DMS114 treated with DMSO at 0.1 percent for 48 hours (cell line): ENCODE measurements around the gene KCNT1.

Source experiments
- DNase-seq: peaks from one replicate; lab custom pipeline; 2025; ENCODE audit not compliant: unreplicated experiment; lab: John Stamatoyannopoulos, UW

Gene KCNT1

GRCh38 chr9:135762921-135763320 is 60.9 kb downstream of the KCNT1 start:
- no peak for DNase-seq

GRCh38 chr9:135763716-135764446 is 61.9 kb downstream of the KCNT1 start:
- DNase-seq: no peak

- DNase-seq: no peak
Observed at GRCh38 chr9:135764731-135765130, 62.7 kb downstream of the KCNT1 start.

- no peak for DNase-seq
Observed at GRCh38 chr9:135765416-135765815, 63.4 kb downstream of the KCNT1 start.

GRCh38 chr9:135766251-135766650 is 64.3 kb downstream of the KCNT1 start:
- DNase-seq: no peak

- DNase-seq: no peak
Observed at GRCh38 chr9:135766707-135767106, 64.7 kb downstream of the KCNT1 start.

- no peak for DNase-seq
Observed at GRCh38 chr9:135768516-135769218, 66.7 kb downstream of the KCNT1 start.

- no peak for DNase-seq
Observed at GRCh38 chr9:135769489-135770202, 67.7 kb downstream of the KCNT1 start.

GRCh38 chr9:135770203-135770535 is 68.2 kb downstream of the KCNT1 start:
- no peak for DNase-seq

- DNase-seq: no peak
Observed at GRCh38 chr9:135770771-135771170, 68.8 kb downstream of the KCNT1 start.

GRCh38 chr9:135771401-135772051 is 69.5 kb downstream of the KCNT1 start:
- no peak for DNase-seq

GRCh38 chr9:135772056-135772646 is 70.2 kb downstream of the KCNT1 start:
- DNase-seq: no peak

- no peak for DNase-seq
Observed at GRCh38 chr9:135772702-135773493, 70.9 kb downstream of the KCNT1 start.

GRCh38 chr9:135773530-135774238 is 71.7 kb downstream of the KCNT1 start:
- no peak for DNase-seq

- DNase-seq: no peak
Observed at GRCh38 chr9:135774239-135774747, 72.3 kb downstream of the KCNT1 start.

- DNase-seq: no peak
Observed at GRCh38 chr9:135774794-135775525, 73.0 kb downstream of the KCNT1 start.

- no peak for DNase-seq
Observed at GRCh38 chr9:135775911-135776310, 73.9 kb downstream of the KCNT1 start.

- no peak for DNase-seq
Observed at GRCh38 chr9:135776893-135777622, 75.1 kb downstream of the KCNT1 start.
